Pons (tissue), 1 donor: ENCODE measurements around the gene ACTG1.

Experiments used
- DNase-seq: peaks from one replicate; pipeline ENCODE4 v3.0.0-alpha.2; 2016; ENCODE audit warnings: low spot score

Gene ACTG1

GRCh38 chr17:81517339-81518112 is 4.9 kb upstream of the ACTG1 start:
- no peak for DNase-seq

GRCh38 chr17:81517009-81517338 is 4.4 kb upstream of the ACTG1 start:
- DNase-seq = no peak

- DNase-seq = no peak
These were observed 3.8 kb upstream of the ACTG1 start for GRCh38 chr17:81516439-81516838.

- no peak for DNase-seq
These were observed 3.0 kb upstream of the ACTG1 start for GRCh38 chr17:81515530-81516041.

GRCh38 chr17:81514739-81515529 is 2.3 kb upstream of the ACTG1 start:
- peak; percentile 37 for DNase-seq

GRCh38 chr17:81514489-81514738 is 1.8 kb upstream of the ACTG1 start:
- no peak for DNase-seq

GRCh38 chr17:81513753-81514488 is 1.3 kb upstream of the ACTG1 start:
- peak; percentile 42 for DNase-seq

GRCh38 chr17:81513372-81513752 is 763 bp upstream of the ACTG1 start:
- DNase-seq = peak; percentile 46

- DNase-seq = no peak
These were observed 616 bp downstream of the ACTG1 start for GRCh38 chr17:81511804-81512561.

GRCh38 chr17:81511554-81511803 is 1.1 kb downstream of the ACTG1 start:
- DNase-seq = peak; percentile 19

GRCh38 chr17:81510785-81511553 is 1.6 kb downstream of the ACTG1 start:
- DNase-seq = no peak

- DNase-seq = peak; percentile 14
These were observed 2.4 kb downstream of the ACTG1 start for GRCh38 chr17:81509972-81510784.

GRCh38 chr17:81509207-81509971 is 3.2 kb downstream of the ACTG1 start:
- DNase-seq = peak; percentile 37

GRCh38 chr17:81508639-81509206 is 3.9 kb downstream of the ACTG1 start:
- no peak for DNase-seq

GRCh38 chr17:81503619-81504018 is 9.0 kb downstream of the ACTG1 start:
- no peak for DNase-seq

- no peak for DNase-seq
These were observed 10.1 kb downstream of the ACTG1 start for GRCh38 chr17:81502471-81503017.

GRCh38 chr17:81500047-81500446 is 12.6 kb downstream of the ACTG1 start:
- DNase-seq = no peak

- no peak for DNase-seq
These were observed 13.0 kb downstream of the ACTG1 start for GRCh38 chr17:81499601-81499970.

- DNase-seq = no peak
These were observed 13.5 kb downstream of the ACTG1 start for GRCh38 chr17:81498953-81499600.
